Stimulated activated CD8-positive, alpha-beta memory T cell treated with anti-CD3 and anti-CD28 coated beads, Interleukin-15, amount 100 ng/mL, for 24 hours (primary cell): ENCODE results near the gene PIK3CG.
"Not testable (repeated sequence)": the region's sequence is repeated elsewhere in the genome, so short reads cannot be mapped to it uniquely, and the experiment has no call there.

Source experiments
- DNase-seq: peaks from one replicate; pipeline ENCODE4 v3.0.0-alpha.2; 2020; ENCODE audit warnings: low read depth

Gene PIK3CG

DNA sequence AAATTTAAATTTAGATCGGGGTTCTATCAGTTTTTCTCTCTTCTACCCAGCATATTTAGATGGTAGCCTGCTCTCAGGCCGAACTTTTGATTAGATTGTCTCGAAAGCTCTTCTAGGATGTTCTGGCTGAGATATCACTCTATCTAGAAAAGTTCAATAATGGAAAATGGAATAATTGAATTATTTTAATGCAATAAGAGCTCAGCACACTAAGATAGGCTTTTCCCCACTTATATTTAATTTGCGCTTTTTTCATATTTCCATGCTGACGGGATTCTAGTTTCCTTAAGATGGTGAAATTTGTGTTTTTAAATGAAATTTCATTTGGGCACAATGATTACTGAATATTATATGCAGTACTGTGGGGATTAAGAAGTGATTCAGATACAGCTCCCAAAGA, 73.7 kb downstream of the PIK3CG start:
- DNase-seq = no peak

DNA sequence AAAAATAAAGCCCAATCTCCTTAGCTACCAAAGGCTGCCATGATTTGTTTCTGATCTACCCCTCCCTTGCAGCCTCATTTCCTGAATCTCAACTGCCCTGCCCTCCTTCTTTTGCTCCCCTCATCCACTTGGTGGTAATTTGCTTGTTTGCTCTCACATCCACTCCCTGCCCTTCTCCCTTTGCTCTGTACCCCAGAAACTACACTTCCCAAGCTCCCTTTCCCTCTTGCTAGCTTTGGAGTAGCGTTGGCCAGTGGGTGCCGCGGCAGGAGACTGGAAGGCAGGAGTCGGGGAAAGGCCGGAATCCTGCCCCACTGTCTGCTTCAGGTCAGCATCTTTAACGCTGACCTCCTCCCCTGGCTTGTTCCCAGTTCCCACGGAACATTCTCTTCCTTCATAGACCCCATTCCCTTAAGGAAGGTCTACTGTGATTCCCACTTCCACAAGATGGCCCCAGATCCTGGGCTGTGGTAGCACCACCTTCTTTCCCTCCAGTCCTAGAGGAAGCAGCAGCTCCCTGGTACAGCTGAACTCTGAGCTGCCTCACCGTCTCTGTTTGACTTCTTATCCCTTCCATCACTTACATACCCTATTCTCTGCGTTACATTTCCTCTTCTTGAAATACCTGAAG, 79.1 kb downstream of the PIK3CG start:
- DNase-seq = no peak

DNA sequence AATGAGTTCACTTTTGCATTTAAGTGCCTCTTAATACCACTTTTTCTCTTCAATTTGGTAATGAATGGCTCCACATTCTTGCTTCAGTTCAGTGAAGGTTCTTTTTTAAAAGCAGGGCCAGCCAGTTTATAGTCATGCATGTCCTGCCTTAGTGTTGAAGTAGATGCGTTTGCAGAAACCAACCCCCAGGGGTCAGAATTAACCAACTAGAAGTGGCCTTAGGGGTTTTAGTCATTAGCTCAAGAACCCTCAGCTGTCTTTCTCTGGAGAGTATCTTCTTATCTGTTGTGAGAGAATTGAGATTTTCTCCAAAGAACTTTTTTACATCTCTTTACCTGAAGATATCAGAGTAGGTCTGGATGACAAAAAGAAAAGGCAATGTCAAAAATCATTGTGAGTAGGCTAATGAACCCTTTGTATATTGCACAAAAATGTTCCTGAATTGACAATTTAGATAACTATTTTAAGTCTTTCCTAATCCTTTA, 82.2 kb downstream of the PIK3CG start:
- DNase-seq = no peak

GRCh38 chr7:106952001-106952657, 87.0 kb downstream of the PIK3CG start:
- no peak for DNase-seq

GRCh38 chr7:106952658-106953231, 87.7 kb downstream of the PIK3CG start:
- no peak for DNase-seq

GRCh38 chr7:106954840-106955239, 89.8 kb downstream of the PIK3CG start:
- DNase-seq = no peak

DNA sequence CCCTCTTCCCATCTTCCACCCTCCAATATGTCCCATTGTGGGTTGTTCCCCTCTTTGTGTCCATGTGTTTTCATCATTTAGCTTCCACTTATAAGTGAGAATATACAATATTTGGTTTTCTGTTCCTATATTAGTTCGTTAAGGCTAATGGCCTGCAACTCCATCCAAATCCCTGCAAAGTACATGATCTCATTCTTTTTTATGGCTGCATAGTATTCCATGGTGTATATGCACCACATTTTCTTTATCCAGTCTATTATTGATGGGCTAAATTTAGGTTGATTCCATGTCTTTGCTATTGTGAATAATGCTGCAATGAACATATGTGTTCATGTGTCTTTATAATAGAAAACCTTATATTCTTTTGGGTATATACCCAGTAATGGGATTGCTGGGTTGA, 90.8 kb downstream of the PIK3CG start:
- not testable (repeated sequence) for DNase-seq
